ENCODE data around the gene KAT6B. TPM values are rescaled to one million over a fixed set of nuclear protein-coding genes. Genes with fewer than 3 reads are reported as not detected.

Gene KAT6B
- total RNA-seq, 4 donors from 2014 or later: 50.0 to 75.8 (median 57.5) TPM

- no peaks in the 10 kb centered on the region for H3K36me3 ChIP-seq
- no peak for DNase-seq (ENCODE audit: extremely low spot score)
- no peak overlapping the region for H3K4me3 ChIP-seq
- intact Hi-C loops (cut with DNase I): no loop called here
- no peaks in the 10 kb centered on the region for H3K9me3 ChIP-seq
- no peaks in the 10 kb centered on the region for H3K27me3 ChIP-seq
- no peak for TF ChIP-seq EP300 (IDR thresholded peaks at IDR 0.05)
- no peak for TF ChIP-seq POLR2AphosphoS5 (IDR thresholded peaks at IDR 0.05)
- TF ChIP-seq POLR2A (IDR thresholded peaks at IDR 0.05; ENCODE audit: low read depth): no peak
- TF ChIP-seq CTCF (IDR thresholded peaks at IDR 0.05): no peak
- 53% methylated on average over 2 of the region's 2 CpGs for WGBS
- H3K27ac ChIP-seq (replicated peaks in 1 of 4): no peak overlapping the region
- H3K4me1 ChIP-seq: peaks cover 6 to 16% (median 10%) of the 10 kb centered on the region in 4 donors
Measured at GRCh38 chr10:75074711-75075445, 248.5 kb downstream of the KAT6B start.

DNA sequence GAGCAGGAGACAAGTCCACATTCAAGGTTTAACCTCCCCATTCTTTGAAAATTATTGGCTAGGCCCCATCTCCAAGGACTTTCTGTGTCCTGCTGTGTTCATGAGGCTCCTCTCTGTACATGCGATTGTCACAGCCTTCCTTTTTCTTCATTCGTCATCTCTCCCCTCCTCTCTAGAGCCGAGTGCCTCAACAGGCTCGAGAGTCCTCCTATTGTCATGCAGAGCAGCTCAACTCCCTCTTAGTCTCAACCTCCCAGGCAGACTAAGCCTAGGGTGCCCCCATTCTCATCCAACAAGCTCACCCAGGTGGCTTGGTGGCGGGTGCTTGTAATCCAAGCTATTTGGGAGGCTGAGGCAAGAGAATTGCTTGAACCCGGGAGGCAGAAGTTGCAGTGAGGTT is 249.9 kb downstream of the KAT6B start:
- peaks cover 0 to 3% (median 1%) of the 10 kb centered on the region in 4 donors for H3K9me3 ChIP-seq
- no peak for DNase-seq (ENCODE audit: extremely low spot score)
- H3K27ac ChIP-seq (replicated peaks in 1 of 4): no peak overlapping the region
- no peak overlapping the region for H3K4me3 ChIP-seq
- H3K27me3 ChIP-seq: no peaks in the 10 kb centered on the region
- WGBS: 87% methylated on average over 6 of the region's 6 CpGs
- intact Hi-C loops (cut with DNase I): no loop called here
- TF ChIP-seq POLR2A (IDR thresholded peaks at IDR 0.05; ENCODE audit: low read depth) (no peak), CTCF (IDR thresholded peaks at IDR 0.05) (no peak), POLR2AphosphoS5 (IDR thresholded peaks at IDR 0.05) (no peak), EP300 (IDR thresholded peaks at IDR 0.05) (no peak)
- no peaks in the 10 kb centered on the region for H3K36me3 ChIP-seq
- peaks cover 0 to 3% (median 1%) of the 10 kb centered on the region in 4 donors for H3K4me1 ChIP-seq

DNA sequence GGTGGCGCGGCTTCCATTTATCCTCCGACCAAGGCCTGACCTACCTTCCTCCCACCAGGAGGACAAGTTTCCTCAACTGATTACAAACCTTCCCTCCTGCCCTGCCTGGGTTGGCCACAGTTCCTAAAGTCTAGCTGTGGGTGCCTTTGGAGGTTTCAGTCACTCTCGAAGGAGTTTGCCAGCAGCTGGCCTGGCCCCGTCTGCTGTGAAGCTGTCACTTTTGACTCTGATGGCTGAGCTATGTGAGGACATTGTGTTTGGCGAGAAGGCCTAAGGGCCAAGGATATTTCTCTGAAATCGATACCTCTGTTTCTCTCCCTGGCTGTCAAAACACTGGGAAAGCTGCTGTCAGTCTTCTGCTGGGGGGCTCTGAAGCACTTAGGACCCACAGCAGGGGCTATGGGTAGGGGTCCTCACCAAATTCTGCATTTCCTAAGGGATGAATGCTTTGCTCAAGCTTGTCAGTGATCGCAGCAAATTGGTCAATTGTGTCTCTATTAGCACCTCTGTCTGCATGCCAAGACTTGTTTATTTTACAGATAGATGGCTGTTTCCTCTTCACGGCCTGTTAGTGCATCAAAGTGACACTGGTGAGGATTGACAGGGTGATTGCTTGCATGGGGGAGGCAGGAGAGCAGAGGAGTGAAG is 253.2 kb downstream of the KAT6B start:
- peaks cover 0 to 12% (median 3%) of the 10 kb centered on the region in 4 donors for H3K9me3 ChIP-seq
- intact Hi-C loops (cut with DNase I): no loop called here
- no peak overlapping the region for H3K4me3 ChIP-seq
- TF ChIP-seq CTCF (IDR thresholded peaks at IDR 0.05): no peak
- TF ChIP-seq POLR2AphosphoS5 (IDR thresholded peaks at IDR 0.05): no peak
- TF ChIP-seq EP300 (IDR thresholded peaks at IDR 0.05): no peak
- no peak for TF ChIP-seq POLR2A (IDR thresholded peaks at IDR 0.05; ENCODE audit: low read depth)
- no peaks in the 10 kb centered on the region for H3K27me3 ChIP-seq
- WGBS: 89% methylated on average over 6 of the region's 9 CpGs
- H3K36me3 ChIP-seq: no peaks in the 10 kb centered on the region
- H3K4me1 ChIP-seq: no peaks in the 10 kb centered on the region
- H3K27ac ChIP-seq (replicated peaks in 1 of 4): no peak overlapping the region
- no peak for DNase-seq (ENCODE audit: extremely low spot score)

- DNase-seq (ENCODE audit: extremely low spot score): no peak
- intact Hi-C loops (cut with DNase I): no loop called here
- Histone ChIP-seq H3K4me1 (no peaks in the 10 kb centered on the region), H3K4me3 (no peak overlapping the region), H3K27ac (replicated peaks in 1 of 4) (no peak overlapping the region), H3K36me3 (no peaks in the 10 kb centered on the region), H3K27me3 (no peaks in the 10 kb centered on the region), H3K9me3 (peaks cover 0 to 12% (median 3%) of the 10 kb centered on the region in 4 donors)
- no peak for TF ChIP-seq CTCF (IDR thresholded peaks at IDR 0.05)
- TF ChIP-seq EP300 (IDR thresholded peaks at IDR 0.05): no peak
- 100% methylated on average over 2 of the region's 4 CpGs for WGBS
Measured at GRCh38 chr10:75080554-75080953, 254.2 kb downstream of the KAT6B start.
